Upper lobe of right lung (tissue), 1 donor: ENCODE measurements around the gene CARD16. TPM values are rescaled to one million over a fixed set of nuclear protein-coding genes. Genes with fewer than 3 reads are reported as not detected.
"Not testable (repeated sequence)": the region's sequence is repeated elsewhere in the genome, so short reads cannot be mapped to it uniquely, and the experiment has no call there.

ENCODE experiments used
- ATAC-seq: fragments of 200-7000 bp; cut with Tn5 transposase; one replicate; pipeline ENCODE4 v1.9.1; 2020; ENCODE audit warnings: mild to moderate bottlenecking, moderate library complexity
- DNase-seq: peaks from one replicate; pipeline ENCODE4 v3.0.0-alpha.2; 2020
- H3K27ac ChIP-seq: fragments of 200-600 bp; one replicate; pipeline ENCODE4 v1.8.0; 2022
- H3K27me3 ChIP-seq: fragments of 200-600 bp; one replicate; pipeline ENCODE4 v1.8.0; 2022; ENCODE audit warnings: mild to moderate bottlenecking
- H3K36me3 ChIP-seq: fragments of 200-600 bp; one replicate; pipeline ENCODE4 v1.8.0; 2022
- H3K4me1 ChIP-seq: fragments of 200-600 bp; one replicate; pipeline ENCODE4 v1.8.0; 2022
- H3K4me3 ChIP-seq: fragments of 200-600 bp; one replicate; pipeline ENCODE4 v1.8.0; 2022; ENCODE audit warnings: mild to moderate bottlenecking
- H3K9me3 ChIP-seq: fragments of 200-600 bp; one replicate; pipeline ENCODE4 v1.8.0; 2022
- CTCF ChIP-seq: fragments of 200-600 bp; IDR thresholded peaks from one replicate; pipeline ENCODE4 v1.8.0; 2022; ENCODE audit warnings: antibody characterized with exemption
- intact Hi-C: fragments of 100-400 bp; cut with DNase I; formaldehyde crosslinking; loops from one replicate; pipeline ENCODE4 v1.11.0; 2022
- total RNA-seq: library from RNA; stranded (reverse); fragmentation: NEBNext Ultra II Directional; extraction: Animal tissue kit (Norgen Biotek cat#: 25700); gene quantifications from one replicate; pipeline ENCODE4 v1.2.1, GENCODE V29; 2021
- donor health status: DM: no; HTN: yes; CAD: no; lungs with severe emphysema.

CARD16 gene
- total RNA-seq, 1 donor from 2014 or later, result 74.0 TPM

- Histone ChIP-seq H3K4me1 (no peaks in the 10 kb centered on the region), H3K36me3 (no peaks in the 10 kb centered on the region), H3K9me3 (no peaks in the 10 kb centered on the region), H3K27me3 (no peaks in the 10 kb centered on the region), H3K4me3 (no peak overlapping the region), H3K27ac (no peak overlapping the region)
- TF ChIP-seq CTCF, result no peak
- intact Hi-C loops, result no loop called here
- ATAC-seq (no peak), DNase-seq (no peak)
These were observed 29.0 kb upstream of the CARD16 start for GRCh38 chr11:105074166-105074530.

GRCh38 chr11:105073456-105074165 lies 28.5 kb upstream of the CARD16 start:
- no peak for TF ChIP-seq CTCF
- Histone ChIP-seq H3K4me1 (no peaks in the 10 kb centered on the region), H3K9me3 (no peaks in the 10 kb centered on the region), H3K4me3 (no peak overlapping the region), H3K36me3 (no peaks in the 10 kb centered on the region), H3K27me3 (no peaks in the 10 kb centered on the region), H3K27ac (no peak overlapping the region)
- DNase-seq, result no peak
- ATAC-seq, result no peak
- intact Hi-C loops, result no loop called here

GRCh38 chr11:105072080-105072479 lies 26.9 kb upstream of the CARD16 start:
- H3K27ac ChIP-seq, DNase-seq, H3K4me1 ChIP-seq, intact Hi-C loops, H3K36me3 ChIP-seq, H3K27me3 ChIP-seq, H3K9me3 ChIP-seq, H3K4me3 ChIP-seq: not testable (repeated sequence)
- ATAC-seq, result peak; percentile 76

GRCh38 chr11:105071089-105071732 lies 26.1 kb upstream of the CARD16 start:
- no peak for DNase-seq
- no peaks in the 10 kb centered on the region for H3K9me3 ChIP-seq
- no peaks in the 10 kb centered on the region for H3K27me3 ChIP-seq
- no peaks in the 10 kb centered on the region for H3K36me3 ChIP-seq
- TF ChIP-seq CTCF, result no peak
- H3K4me3 ChIP-seq, result no peak overlapping the region
- peak; percentile 81 for ATAC-seq
- H3K27ac ChIP-seq, result no peak overlapping the region
- intact Hi-C loops, result no loop called here
- H3K4me1 ChIP-seq, result no peaks in the 10 kb centered on the region

DNA sequence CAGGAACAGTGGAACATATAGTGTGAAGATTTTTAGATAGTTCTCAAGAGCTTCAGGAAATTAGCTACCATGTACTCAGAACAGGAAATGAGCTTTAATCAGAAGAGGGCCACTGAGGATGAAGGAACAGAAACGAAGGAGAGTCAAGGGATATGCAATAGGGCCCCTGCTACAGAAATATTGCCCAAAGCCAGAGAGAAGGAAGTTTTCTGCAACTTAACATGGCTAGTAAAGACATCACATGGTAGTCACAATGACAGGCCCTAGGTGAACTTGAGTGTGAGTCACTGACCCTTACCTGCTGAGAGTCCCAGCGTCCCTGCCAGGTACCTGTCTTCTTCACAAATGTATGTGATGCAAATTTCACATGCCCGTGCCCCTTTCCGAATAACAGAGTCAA lies 25.2 kb upstream of the CARD16 start:
- Histone ChIP-seq H3K27me3 (no peaks in the 10 kb centered on the region), H3K9me3 (no peaks in the 10 kb centered on the region), H3K36me3 (no peaks in the 10 kb centered on the region), H3K4me3 (no peak overlapping the region), H3K27ac (no peak overlapping the region), H3K4me1 (no peaks in the 10 kb centered on the region)
- intact Hi-C loops, result no loop called here
- DNase-seq, result no peak
- TF ChIP-seq CTCF, result no peak
- peak; percentile 55 for ATAC-seq

GRCh38 chr11:105069749-105070148 lies 24.6 kb upstream of the CARD16 start:
- DNase-seq, H3K27me3 ChIP-seq, H3K36me3 ChIP-seq, H3K27ac ChIP-seq, H3K9me3 ChIP-seq, intact Hi-C loops, ATAC-seq, H3K4me3 ChIP-seq, H3K4me1 ChIP-seq: not testable (repeated sequence)

- H3K27me3 ChIP-seq, H3K27ac ChIP-seq, H3K9me3 ChIP-seq, H3K36me3 ChIP-seq, H3K4me1 ChIP-seq, H3K4me3 ChIP-seq, ATAC-seq, intact Hi-C loops, DNase-seq: not testable (repeated sequence)
These were observed 18.3 kb upstream of the CARD16 start for GRCh38 chr11:105063245-105063941.
